HG02798 (cell line): ENCODE results near the gene FGD5.

Experiments
- ATAC-seq: cut with Tn5 transposase; IDR thresholded peaks from one replicate; pipeline ENCODE4 v1.9.1; 2021; ENCODE audit warnings: mild to moderate bottlenecking; ENCODE audit not compliant: unreplicated experiment, poor library complexity

The FGD5 gene

DNA sequence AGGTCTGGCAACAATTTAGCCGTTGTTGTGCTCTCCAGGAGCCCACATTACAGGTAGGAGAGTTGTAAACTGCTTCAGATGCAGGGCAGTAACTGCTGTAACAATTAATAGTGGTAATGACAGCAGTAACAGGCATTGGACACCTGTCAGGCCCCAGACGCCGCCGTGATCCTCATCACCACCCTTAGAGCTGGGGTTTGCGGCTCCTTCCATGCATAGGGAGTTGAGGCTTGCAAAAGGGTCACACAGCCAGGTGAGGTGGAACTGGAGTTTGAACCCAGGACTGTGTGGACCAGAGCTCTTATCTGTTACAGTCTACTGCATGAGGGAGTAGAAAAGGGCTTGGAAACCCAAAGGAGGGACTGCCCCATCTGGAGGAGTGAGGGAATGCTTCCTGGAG lies 101.8 kb downstream of the FGD5 start:
- no peak for ATAC-seq

DNA sequence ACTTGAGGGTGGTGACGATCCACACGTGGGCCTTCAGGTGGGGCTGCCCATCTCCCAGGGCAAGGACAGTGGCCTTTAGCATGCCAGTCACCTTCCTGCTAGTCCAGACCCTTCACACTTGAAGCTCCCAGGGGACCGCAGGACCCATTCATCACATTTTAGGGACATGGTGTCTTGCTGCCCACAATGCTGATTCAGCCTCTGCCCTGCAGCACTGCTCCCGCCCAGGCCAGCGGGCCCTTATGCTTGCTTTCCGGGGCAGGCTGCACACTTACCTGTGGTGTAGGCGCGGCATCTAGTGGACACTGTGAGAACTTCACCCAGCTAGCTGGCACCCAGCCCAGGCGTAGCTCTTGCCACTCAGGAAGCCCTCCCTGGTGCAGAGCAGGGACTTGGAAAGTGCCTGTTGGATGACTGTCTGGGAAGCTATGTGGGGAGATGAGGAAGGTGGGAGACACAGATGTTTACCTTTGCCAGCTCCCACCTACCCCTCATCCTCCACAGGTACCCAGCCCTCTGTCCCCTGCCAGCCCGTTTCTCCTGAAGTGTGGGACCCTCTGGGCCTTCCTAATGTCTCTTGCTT lies 102.4 kb downstream of the FGD5 start:
- ATAC-seq, result peak; percentile 83

GRCh38 chr3:14921811-14922705 lies 103.3 kb downstream of the FGD5 start:
- no peak for ATAC-seq

GRCh38 chr3:14922863-14923262 lies 104.1 kb downstream of the FGD5 start:
- no peak for ATAC-seq

DNA sequence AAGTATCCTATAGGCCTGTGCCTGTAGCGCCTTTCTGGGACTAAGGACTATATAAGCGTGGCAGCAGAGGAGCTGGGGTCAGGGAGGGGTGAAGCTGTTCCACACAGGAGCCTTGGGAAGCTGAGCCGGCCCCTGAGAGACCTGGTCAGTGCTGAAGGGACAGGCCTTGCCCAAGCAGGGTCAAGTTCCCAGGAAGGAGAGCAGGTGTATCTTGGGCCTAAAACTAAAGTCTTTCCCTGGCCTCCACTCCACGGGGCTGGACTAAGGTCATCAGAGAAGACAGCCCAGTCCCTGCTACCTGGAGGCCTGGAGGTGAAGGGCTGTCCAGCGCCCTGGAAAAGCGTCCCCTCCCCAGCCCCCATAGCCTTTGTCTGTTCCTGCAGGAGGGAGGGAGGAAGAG lies 104.7 kb downstream of the FGD5 start:
- no peak for ATAC-seq

DNA sequence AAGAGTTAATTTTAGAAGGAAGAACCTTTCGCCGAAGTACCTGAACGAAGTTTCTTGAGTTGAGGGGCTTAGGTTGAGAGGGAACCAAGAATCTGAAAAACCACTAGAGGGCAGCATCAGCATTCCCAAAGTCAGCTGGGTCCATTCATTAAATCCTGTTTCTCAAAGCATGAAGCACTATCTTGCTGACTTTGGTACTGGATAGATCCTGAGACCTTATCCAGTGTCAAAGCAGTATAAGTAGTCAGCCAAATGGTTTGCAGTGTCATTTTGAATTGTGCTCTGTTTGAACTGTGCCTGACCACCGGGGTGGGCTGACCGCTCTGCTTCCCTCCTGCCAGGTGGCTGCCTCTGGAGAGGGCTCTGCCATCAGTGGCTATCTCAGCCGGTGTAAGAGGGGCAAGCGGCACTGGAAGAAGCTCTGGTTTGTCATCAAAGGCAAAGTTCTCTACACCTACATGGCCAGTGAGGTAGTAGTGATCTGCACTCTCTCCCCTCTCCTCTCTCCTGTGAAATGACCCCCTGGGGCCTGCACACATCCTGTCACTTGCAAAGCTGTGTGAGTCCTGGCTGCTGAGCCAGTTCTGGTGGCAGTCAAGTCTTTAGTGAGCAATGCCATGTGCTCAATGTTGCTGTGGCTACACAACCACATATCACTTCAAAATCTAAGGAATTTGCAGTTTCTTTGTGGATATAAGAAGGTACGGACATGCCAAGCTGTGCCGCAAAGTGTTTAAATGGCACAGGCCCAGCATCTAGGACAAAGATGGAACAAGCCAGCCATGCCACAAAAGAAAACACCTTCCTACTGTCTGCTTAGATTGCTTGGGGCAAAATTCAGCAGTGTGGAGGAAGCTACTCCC lies 107.2 kb downstream of the FGD5 start:
- no peak for ATAC-seq

- ATAC-seq, result no peak
Observed at GRCh38 chr3:14926592-14926991, 107.8 kb downstream of the FGD5 start.

DNA sequence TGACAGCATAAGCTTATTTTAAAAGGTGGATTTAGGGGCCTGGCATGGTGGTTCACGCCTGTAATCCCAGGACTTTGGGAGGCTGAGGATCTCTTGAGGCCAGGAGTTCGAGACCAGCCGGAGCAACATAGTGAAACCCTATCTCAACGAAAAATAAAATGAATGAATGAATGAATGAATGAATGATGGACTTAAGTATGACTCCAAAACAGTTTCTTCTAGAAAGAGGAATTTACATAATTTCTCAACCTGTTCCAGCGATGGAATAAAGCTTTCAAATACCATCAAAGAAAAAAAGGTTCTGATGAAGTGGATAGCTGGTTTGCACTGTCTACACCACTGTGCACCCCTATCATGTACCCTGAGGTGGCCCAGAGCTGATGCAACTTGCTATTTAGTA lies 108.5 kb downstream of the FGD5 start:
- no peak for ATAC-seq

GRCh38 chr3:14929310-14930074 lies 110.7 kb downstream of the FGD5 start:
- no peak for ATAC-seq

- no peak for ATAC-seq
Observed at GRCh38 chr3:14933820-14934425, 115.2 kb downstream of the FGD5 start.

DNA sequence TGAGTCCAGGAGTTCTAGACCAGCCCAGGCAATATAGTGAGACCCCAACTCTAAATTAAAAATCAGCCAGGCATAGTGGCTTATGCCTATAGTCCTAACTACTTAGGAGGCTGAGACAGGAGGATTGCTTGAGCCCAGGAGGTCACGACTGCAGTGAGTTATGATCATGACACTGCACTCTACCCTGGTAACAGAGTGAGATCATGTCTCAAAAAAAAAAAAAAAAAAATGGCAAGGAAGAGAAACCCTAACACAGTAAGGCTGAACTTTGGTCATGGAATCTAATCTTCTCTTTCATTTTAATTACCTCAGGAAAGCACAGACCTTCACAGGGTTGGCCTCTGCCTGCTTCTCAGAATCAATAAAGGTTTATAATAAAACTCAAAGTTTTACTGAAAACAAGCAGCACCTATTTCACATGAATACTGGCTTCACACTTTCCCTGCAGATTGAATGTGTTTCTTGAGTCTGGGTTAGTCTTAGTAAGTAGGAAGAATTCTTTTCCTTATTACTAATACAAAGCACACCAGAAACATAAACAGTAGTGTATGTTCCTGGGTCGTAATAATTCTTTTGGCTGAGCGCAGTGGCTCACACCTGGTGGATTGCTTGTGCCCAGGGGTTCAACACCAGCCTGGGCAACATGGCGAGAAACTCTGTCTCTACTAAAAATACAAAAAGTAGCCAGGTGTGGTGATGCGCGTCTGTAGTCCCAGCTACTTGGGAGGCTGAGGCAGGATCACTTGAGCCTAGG lies 117.0 kb downstream of the FGD5 start:
- no peak for ATAC-seq

DNA sequence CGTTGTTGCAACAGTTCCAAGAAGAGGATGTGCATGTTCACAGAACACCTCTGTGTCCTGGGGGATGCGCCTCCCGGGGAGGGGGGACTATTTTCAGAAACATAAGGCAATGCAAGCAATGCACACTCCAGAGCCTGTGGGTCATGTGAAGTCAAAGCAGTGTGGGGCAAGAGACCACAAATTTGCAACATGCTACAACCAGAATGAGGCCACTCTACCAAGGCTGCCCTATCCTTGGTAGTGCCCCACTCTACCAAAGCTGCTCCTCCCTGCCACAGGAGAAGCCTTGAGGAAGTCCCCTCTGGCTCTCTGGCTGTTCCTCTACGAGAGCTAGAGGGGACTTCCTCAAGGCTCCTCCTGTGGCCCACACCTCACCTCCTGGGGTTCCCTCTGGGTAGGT lies 120.2 kb downstream of the FGD5 start:
- no peak for ATAC-seq

DNA sequence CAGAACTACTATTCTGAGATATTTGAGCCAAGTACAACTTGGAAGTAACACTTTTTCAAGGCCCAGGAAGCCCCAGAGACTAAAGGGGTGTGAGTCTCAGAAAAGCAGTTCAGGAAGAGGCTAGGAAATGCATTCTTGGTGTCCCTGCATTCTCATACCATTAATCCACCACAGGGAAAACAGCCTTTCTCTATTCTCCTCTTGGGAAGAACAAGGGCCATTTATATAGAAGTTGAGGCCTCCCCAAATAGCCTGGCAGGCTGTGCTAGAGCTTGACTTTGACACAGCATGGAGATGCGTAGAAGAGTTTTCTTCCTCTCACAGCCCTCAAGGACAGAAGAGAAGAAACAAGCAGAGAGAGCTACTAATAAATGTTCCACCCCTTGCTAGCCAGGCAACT lies 123.1 kb downstream of the FGD5 start:
- no peak for ATAC-seq

DNA sequence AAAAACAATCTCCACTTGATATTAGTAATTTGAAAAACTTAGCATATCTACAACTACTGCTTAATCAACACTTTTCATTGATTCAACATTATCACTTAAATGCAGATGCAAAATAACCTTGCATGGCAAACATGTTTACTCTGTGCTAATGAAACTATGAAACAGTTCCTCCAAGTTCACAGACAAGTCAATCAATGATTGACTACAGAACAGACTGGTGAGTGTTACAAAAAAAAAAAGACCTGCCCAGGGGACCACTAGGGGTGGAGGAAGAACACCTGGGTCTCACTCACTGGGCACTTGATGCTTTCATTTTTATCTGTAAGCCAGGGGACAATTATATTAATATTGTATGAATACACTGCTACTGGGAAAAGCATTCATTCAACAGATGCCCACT lies 124.3 kb downstream of the FGD5 start:
- no peak for ATAC-seq

GRCh38 chr3:14946236-14946635 lies 127.5 kb downstream of the FGD5 start:
- no peak for ATAC-seq

GRCh38 chr3:14946739-14947099 lies 128.0 kb downstream of the FGD5 start:
- no peak for ATAC-seq

DNA sequence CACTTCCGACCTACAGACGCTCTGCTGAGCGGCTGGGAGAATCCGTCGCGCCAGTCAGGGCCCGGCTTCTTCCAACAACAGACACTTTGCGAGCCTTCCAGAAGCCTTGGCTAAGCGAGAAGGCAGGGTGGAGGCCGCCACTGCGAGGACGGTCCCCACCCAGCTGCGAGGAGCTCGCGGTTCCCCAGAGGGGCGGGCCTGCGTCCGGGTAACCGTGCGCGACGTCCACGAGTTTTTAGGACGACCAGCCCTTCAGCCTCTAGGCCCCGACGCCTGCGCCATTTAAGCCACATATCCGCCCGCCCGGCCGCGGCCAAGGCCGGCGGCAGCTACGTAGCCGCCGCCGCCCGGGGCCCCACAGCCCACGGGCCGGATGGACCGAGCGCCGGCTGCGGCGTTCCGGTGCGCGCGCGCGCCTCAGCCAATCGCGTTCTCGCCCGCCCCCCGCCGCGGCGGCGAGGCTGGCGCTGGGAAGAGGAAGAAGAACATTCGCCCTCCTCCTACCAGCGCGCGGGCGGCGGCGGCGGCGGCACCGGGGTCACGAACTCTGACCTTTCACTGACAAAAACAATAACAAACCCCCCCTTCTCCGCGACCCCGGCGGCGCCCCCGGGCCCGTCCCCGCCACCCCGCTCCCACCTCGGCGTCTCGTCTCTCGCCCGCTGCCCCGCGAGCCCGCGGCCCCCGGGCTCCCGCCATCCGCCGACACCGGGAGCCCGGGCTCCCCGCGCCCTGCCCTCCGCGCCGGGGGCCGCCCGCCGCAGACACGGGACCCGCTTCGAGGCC lies 128.5 kb downstream of the FGD5 start, which contains the start of gene NR2C2:
NR2C2 (plus strand) TSS at position 484 of the 786 bp plus-strand sequence. CDS start 56,332 bp downstream, outside the sequence.
- ATAC-seq, result peak; percentile 65

GRCh38 chr3:14947886-14948608 lies 129.3 kb downstream of the FGD5 start:
- ATAC-seq, result peak; percentile 86
